Muscle of back (tissue), 11 donors: Measurements from ENCODE around the gene PCDHA9. TPM values are rescaled to one million over a fixed set of nuclear protein-coding genes. Genes with fewer than 3 reads are reported as not detected.
A peak's percentile ranks its signal among the peaks of the same experiment; 100 is the strongest.
"Not testable (repeated sequence)": the region's sequence is repeated elsewhere in the genome, so short reads cannot be mapped to it uniquely, and the experiment has no call there.

Experiments used
- DNase-seq, 3 donors: peaks; one replicate each; pipeline versions ENCODE4 v3.0.0 to v3.0.0-alpha.2; 2013
- polyA plus RNA-seq, 10 donors: library from polyadenylated mRNA; unstranded; fragments of 120-200 nt; gene quantifications; one replicate each; pipeline ENCODE4 v1.2.1, GENCODE V29; 2013; ENCODE audit not compliant: insufficient read length in 10 of 10

Gene PCDHA9
- polyA plus RNA-seq, 10 donors = 0.04 to 0.07 (median 0.06) TPM; not detected in 5

DNA sequence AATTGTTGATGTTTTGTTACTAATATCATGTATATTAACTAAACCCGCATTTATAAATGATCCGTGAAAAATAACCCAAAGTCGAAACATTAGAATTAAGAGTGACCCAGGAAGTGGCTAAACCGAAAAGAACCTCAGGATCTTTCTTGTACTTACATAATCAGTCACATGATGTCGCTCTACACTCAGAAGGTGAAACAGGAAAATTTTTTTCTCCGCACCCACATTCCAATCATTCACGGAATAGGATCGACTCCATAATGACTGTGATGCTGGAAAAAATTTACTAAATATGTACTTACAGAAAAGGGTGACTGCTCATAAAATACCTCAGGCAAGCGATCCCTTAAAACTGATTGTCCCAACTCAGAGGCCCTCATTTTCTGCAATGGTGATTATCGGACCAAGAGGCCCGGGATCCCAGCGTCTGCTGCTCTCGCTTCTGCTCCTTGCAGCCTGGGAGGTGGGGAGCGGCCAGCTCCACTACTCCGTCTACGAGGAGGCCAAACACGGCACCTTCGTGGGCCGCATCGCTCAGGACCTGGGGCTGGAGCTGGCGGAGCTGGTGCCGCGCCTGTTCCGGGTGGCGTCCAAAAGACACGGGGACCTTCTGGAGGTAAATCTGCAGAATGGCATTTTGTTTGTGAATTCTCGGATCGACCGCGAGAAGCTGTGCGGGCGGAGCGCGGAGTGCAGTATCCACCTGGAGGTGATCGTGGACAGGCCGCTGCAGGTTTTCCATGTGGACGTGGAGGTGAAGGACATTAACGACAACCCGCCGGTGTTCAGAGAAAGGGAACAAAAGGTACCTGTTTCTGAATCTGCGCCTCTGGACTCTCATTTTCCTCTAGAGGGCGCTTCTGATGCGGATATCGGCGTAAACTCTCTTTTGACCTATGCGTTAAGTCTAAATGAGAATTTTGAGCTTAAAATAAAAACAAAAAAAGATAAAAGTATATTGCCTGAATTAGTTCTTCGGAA is 27.2 kb downstream of the PCDHA9 start, which contains the start of gene PCDHA12:
Gene PCDHA12 (plus strand): TSS at position 224 of the 981 bp plus-strand sequence. CDS start 165 bp downstream, at position 389.
- DNase-seq = no peak

DNA sequence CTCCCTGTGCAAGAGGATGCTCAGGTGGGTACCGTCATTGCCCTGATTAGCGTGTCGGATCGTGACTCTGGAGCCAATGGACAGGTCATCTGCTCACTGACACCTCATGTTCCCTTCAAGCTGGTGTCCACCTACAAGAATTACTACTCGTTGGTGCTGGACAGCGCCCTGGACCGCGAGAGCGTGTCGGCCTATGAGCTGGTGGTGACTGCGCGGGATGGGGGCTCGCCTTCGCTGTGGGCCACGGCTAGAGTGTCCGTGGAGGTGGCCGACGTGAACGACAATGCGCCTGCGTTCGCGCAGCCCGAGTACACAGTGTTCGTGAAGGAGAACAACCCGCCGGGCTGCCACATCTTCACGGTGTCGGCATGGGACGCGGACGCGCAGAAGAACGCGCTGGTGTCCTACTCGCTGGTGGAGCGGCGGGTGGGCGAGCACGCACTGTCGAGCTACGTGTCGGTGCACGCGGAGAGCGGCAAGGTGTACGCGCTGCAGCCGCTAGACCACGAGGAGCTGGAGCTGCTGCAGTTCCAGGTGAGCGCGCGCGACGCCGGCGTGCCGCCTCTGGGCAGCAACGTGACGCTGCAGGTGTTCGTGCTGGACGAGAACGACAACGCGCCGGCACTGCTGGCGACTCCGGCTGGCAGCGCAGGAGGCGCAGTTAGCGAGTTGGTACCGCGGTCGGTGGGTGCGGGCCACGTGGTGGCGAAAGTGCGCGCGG is 28.5 kb downstream of the PCDHA9 start:
- DNase-seq = not testable (repeated sequence)

GRCh38 chr5:140877262-140877581 is 29.0 kb downstream of the PCDHA9 start:
- no peak for DNase-seq

- peak in 1 of 3 donors; percentile 11 for DNase-seq
These were observed 33.9 kb downstream of the PCDHA9 start, which contains the start of gene PCDHA13 for GRCh38 chr5:140881889-140882590. TSS of gene PCDHA13 (plus strand) at chr5:140882124. CDS start at chr5:140882269, 145 bp downstream.

DNA sequence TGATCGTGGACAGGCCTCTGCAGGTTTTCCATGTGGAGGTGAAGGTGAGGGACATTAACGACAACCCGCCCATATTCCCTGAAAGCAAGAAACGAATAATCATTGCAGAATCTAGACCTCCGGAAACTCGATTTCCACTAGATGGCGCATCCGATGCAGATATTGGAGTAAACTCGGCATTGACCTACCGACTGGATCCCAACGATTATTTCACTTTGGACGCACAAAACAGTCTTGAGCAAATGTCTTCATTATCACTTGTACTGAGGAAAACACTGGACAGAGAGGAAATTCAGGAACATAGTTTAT is 34.4 kb downstream of the PCDHA9 start:
- DNase-seq = no peak

- DNase-seq = no peak
These were observed 35.2 kb downstream of the PCDHA9 start for GRCh38 chr5:140883373-140883772.

DNA sequence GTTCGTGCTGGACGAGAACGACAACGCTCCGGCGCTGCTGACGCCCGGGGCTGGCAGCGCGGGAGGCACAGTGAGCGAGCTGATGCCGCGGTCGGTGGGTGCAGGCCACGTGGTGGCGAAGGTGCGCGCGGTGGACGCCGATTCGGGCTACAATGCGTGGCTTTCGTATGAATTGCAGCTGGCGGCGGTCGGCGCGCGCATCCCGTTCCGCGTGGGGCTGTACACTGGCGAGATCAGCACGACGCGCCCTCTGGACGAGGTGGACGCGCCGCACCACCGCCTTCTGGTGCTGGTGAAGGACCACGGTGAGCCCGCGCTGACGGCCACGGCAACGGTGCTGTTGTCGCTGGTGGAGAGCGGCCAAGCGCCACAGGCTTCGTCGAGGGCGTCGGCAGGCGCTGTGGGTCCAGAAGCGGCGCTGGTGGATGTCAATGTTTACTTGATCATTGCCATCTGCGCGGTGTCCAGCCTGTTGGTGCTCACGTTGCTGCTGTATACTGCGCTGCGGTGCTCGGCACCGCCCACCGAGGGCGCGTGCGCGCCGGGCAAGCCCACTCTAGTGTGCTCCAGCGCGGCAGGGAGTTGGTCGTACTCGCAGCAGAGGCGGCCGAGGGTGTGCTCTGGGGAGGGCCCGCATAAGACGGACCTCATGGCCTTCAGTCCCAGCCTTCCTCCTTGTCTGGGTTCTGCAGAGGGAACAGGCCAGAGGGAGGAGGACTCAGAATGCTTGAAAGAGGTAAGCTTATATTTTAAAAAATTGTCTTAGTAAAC is 35.9 kb downstream of the PCDHA9 start:
- no peak for DNase-seq

Other genes with a start within 250 kb of the PCDHA9 start
- 10 to 100 TPM; 15.2 to 38.2 (median 24.1) TPM for gene CD14, start 215.2 kb upstream of the PCDHA9 start, polyA plus RNA-seq
- 10 to 100 TPM in 2 of 10 donors, 1 to 10 TPM in 8; 5.2 to 12.4 (median 8.1) TPM for gene TMCO6, start 208.9 kb upstream of the PCDHA9 start, polyA plus RNA-seq
- 10 to 100 TPM; 41.3 to 75.2 (median 56.1) TPM for gene NDUFA2, start 200.8 kb upstream of the PCDHA9 start, polyA plus RNA-seq
- gene IK, start 200.6 kb upstream of the PCDHA9 start, polyA plus RNA-seq = 100 to 1,000 TPM in 2 of 10 donors, 10 to 100 TPM in 8; 81.5 to 114 (median 94.1) TPM
- 10 to 100 TPM; 10.9 to 16.2 (median 12.8) TPM for gene WDR55, start 183.5 kb upstream of the PCDHA9 start, polyA plus RNA-seq
- gene DND1, start 174.8 kb upstream of the PCDHA9 start, polyA plus RNA-seq = under 1 TPM in 3 of 10 donors, not detected in 7; 0.16 to 0.92 (median 0.24) TPM
- 10 to 100 TPM; 42.2 to 53.9 (median 48.9) TPM for gene HARS1, start 157.0 kb upstream of the PCDHA9 start, polyA plus RNA-seq
- 10 to 100 TPM; 20.5 to 35.9 (median 25.3) TPM for gene HARS2, start 156.9 kb upstream of the PCDHA9 start, polyA plus RNA-seq
- 10 to 100 TPM; 72.9 to 93.3 (median 78.7) TPM for gene ZMAT2, start 147.9 kb upstream of the PCDHA9 start, polyA plus RNA-seq
- under 1 TPM in 4 of 10 donors, not detected in 6; 0.05 to 0.11 (median 0.06) TPM for gene PCDHA1, start 62.2 kb upstream of the PCDHA9 start, polyA plus RNA-seq
- gene PCDHA2, start 53.5 kb upstream of the PCDHA9 start, polyA plus RNA-seq = under 1 TPM in 8 of 10 donors, not detected in 2; 0.04 to 0.22 (median 0.10) TPM
- under 1 TPM; 0.06 to 0.31 (median 0.23) TPM for gene PCDHA3, start 47.3 kb upstream of the PCDHA9 start, polyA plus RNA-seq
- under 1 TPM; 0.04 to 0.39 (median 0.18) TPM for gene PCDHA4, start 41.3 kb upstream of the PCDHA9 start, polyA plus RNA-seq
- under 1 TPM in 2 of 10 donors, not detected in 8; 0.04 to 0.07 TPM for gene PCDHA5, start 26.8 kb upstream of the PCDHA9 start, polyA plus RNA-seq
- under 1 TPM in 9 of 10 donors, not detected in 1; 0.08 to 0.20 (median 0.16) TPM for gene PCDHA6, start 20.4 kb upstream of the PCDHA9 start, polyA plus RNA-seq
- gene PCDHA7, start 14.1 kb upstream of the PCDHA9 start, polyA plus RNA-seq = under 1 TPM; 0.05 to 0.35 (median 0.13) TPM
- gene PCDHA8, start 7.2 kb upstream of the PCDHA9 start, polyA plus RNA-seq = under 1 TPM in 6 of 10 donors, not detected in 4; 0.07 to 0.11 (median 0.09) TPM
- under 1 TPM; 0.07 to 0.29 (median 0.17) TPM for gene PCDHA10, start 7.5 kb downstream of the PCDHA9 start, polyA plus RNA-seq
- under 1 TPM in 7 of 10 donors, not detected in 3; 0.03 to 0.61 (median 0.05) TPM for gene PCDHA11, start 20.6 kb downstream of the PCDHA9 start, polyA plus RNA-seq
- gene PCDHA12, start 26.9 kb downstream of the PCDHA9 start, polyA plus RNA-seq = under 1 TPM in 6 of 10 donors, not detected in 4; 0.04 to 0.16 (median 0.07) TPM
- gene PCDHA13, start 33.7 kb downstream of the PCDHA9 start, polyA plus RNA-seq = under 1 TPM in 5 of 10 donors, not detected in 5; 0.04 to 0.22 (median 0.12) TPM
- gene PCDHAC1, start 77.9 kb downstream of the PCDHA9 start, polyA plus RNA-seq = under 1 TPM in 9 of 10 donors, not detected in 1; 0.07 to 0.38 (median 0.12) TPM
- 1 to 10 TPM in 6 of 10 donors, under 1 TPM in 4; 0.67 to 5.8 (median 1.4) TPM for gene PCDHAC2, start 118.1 kb downstream of the PCDHA9 start, polyA plus RNA-seq
- gene PCDHB1, start 203.0 kb downstream of the PCDHA9 start, polyA plus RNA-seq = under 1 TPM; 0.07 to 0.20 (median 0.10) TPM
- 1 to 10 TPM; 2.3 to 5.9 (median 4.2) TPM for gene PCDHB2, start 246.2 kb downstream of the PCDHA9 start, polyA plus RNA-seq